ENCODE data around the gene MAST4.

DNA sequence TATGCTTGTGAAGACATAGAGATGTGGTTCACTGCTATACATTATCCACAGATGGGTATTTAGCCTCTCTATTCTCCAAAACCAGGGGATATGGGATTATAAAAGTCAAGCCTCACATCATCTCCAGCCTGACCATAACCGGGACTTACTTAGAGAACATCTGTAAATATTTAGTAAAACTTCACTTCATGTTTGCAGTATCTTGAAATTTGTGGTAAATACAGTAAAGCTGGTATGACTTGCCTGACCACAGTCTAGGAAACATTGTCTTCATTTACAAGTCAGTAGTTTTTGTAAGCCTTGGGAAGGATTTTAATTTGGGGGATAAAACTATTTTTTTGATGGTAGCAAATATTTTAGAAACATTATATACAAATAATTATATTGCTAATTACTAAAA, 64.2 kb downstream of the MAST4 start:
- TF ChIP-seq CTCF (IDR thresholded peaks at IDR 0.05) = no peak
- no peak for TF ChIP-seq POLR2A (IDR thresholded peaks at IDR 0.05)

All from esophagus squamous epithelium (tissue), 4 donors.